ENCODE measurements around the gene ZCCHC8.

The ZCCHC8 gene

Small RNA genes within 50 kb of the gene (small RNA-seq; reads per million reads assigned to genes)
- 1.2 reads per million for gene RF00411 (ENCODE audit: low read depth)
